Measurements from ENCODE around the gene LRRC3C.

Gene LRRC3C

GRCh38 chr17:39916918-39917317 lies 10.6 kb upstream of the LRRC3C start:
- no peaks in the 10 kb centered on the region for H3F3A ChIP-seq (ENCODE audit: low read depth)
- no peaks in the 10 kb centered on the region for H3K79me2 ChIP-seq (ENCODE audit: insufficient read depth, low read length)
- H3K27me3 ChIP-seq (ENCODE audit: insufficient read depth, low read length, poor library complexity, severe bottlenecking), result no peaks in the 10 kb centered on the region
- H3K4me1 ChIP-seq (ENCODE audit: insufficient read depth, low read length, poor library complexity, severe bottlenecking), result peaks cover 14% of the 10 kb centered on the region
- H2AFZ ChIP-seq (ENCODE audit: low read length), result no peak overlapping the region
- no peak overlapping the region for H3K9ac ChIP-seq (ENCODE audit: low read depth, low read length, poor library complexity, severe bottlenecking)
- peaks cover 2% of the 10 kb centered on the region; the same call in 1 of the 2 replicates for H3K36me3 ChIP-seq (ENCODE audit: insufficient read depth, low read length)
- H3K9me2 ChIP-seq (replicated peaks; ENCODE audit: low read depth, low read length), result no peaks in the 10 kb centered on the region
- H3K4me2 ChIP-seq (ENCODE audit: low read depth, low read length, poor library complexity, severe bottlenecking), result no peak overlapping the region
- H3K9me3 ChIP-seq (ENCODE audit: insufficient read depth, low read depth, low read length), result no peaks in the 10 kb centered on the region
- no peak for TF ChIP-seq CTCF (conservative IDR thresholded peaks at IDR 0.05; ENCODE audit: low read length)
- TF ChIP-seq EZH2phosphoT487 (IDR thresholded peaks at IDR 0.05; ENCODE audit: borderline replicate concordance), result no peak
- no peaks in the 10 kb centered on the region for H4K20me1 ChIP-seq (ENCODE audit: insufficient read depth, low read length, poor library complexity, severe bottlenecking)
- no peak overlapping the region for H3K4me3 ChIP-seq (ENCODE audit: low read length, poor library complexity, severe bottlenecking)

GRCh38 chr17:39919087-39919683 lies 8.3 kb upstream of the LRRC3C start:
- H3K9me3 ChIP-seq (ENCODE audit: insufficient read depth, low read depth, low read length), result no peaks in the 10 kb centered on the region
- no peaks in the 10 kb centered on the region for H3K27me3 ChIP-seq (ENCODE audit: insufficient read depth, low read length, poor library complexity, severe bottlenecking)
- no peak overlapping the region for H3K4me3 ChIP-seq (ENCODE audit: low read length, poor library complexity, severe bottlenecking)
- H4K20me1 ChIP-seq (ENCODE audit: insufficient read depth, low read length, poor library complexity, severe bottlenecking), result no peaks in the 10 kb centered on the region
- peaks cover 19% of the 10 kb centered on the region; the same call in 1 of the 2 replicates for H3K36me3 ChIP-seq (ENCODE audit: insufficient read depth, low read length)
- no peaks in the 10 kb centered on the region for H3K9me2 ChIP-seq (replicated peaks; ENCODE audit: low read depth, low read length)
- H3K4me2 ChIP-seq (ENCODE audit: low read depth, low read length, poor library complexity, severe bottlenecking), result no peak overlapping the region
- no peaks in the 10 kb centered on the region for H3F3A ChIP-seq (ENCODE audit: low read depth)
- H3K9ac ChIP-seq (ENCODE audit: low read depth, low read length, poor library complexity, severe bottlenecking), result no peak overlapping the region
- peaks cover 14% of the 10 kb centered on the region for H3K4me1 ChIP-seq (ENCODE audit: insufficient read depth, low read length, poor library complexity, severe bottlenecking)
- no peak overlapping the region for H2AFZ ChIP-seq (ENCODE audit: low read length)
- peaks cover 12% of the 10 kb centered on the region; the same call in 1 of the 2 replicates for H3K79me2 ChIP-seq (ENCODE audit: insufficient read depth, low read length)
- TF ChIP-seq CTCF (conservative IDR thresholded peaks at IDR 0.05; ENCODE audit: low read length) (no peak), EZH2phosphoT487 (IDR thresholded peaks at IDR 0.05; ENCODE audit: borderline replicate concordance) (no peak)

- peaks cover 26% of the 10 kb centered on the region for H3K4me1 ChIP-seq (ENCODE audit: insufficient read depth, low read length, poor library complexity, severe bottlenecking)
- H3K4me3 ChIP-seq (ENCODE audit: low read length, poor library complexity, severe bottlenecking), result no peak overlapping the region
- no peaks in the 10 kb centered on the region for H3K9me2 ChIP-seq (replicated peaks; ENCODE audit: low read depth, low read length)
- no peaks in the 10 kb centered on the region for H3K9me3 ChIP-seq (ENCODE audit: insufficient read depth, low read depth, low read length)
- no peaks in the 10 kb centered on the region for H3F3A ChIP-seq (ENCODE audit: low read depth)
- H3K4me2 ChIP-seq (ENCODE audit: low read depth, low read length, poor library complexity, severe bottlenecking), result peak overlapping the region; percentile 41
- no peak overlapping the region for H2AFZ ChIP-seq (ENCODE audit: low read length)
- H4K20me1 ChIP-seq (ENCODE audit: insufficient read depth, low read length, poor library complexity, severe bottlenecking), result peaks cover 13% of the 10 kb centered on the region
- TF ChIP-seq EZH2phosphoT487 (IDR thresholded peaks at IDR 0.05; ENCODE audit: borderline replicate concordance) (no peak), CTCF (conservative IDR thresholded peaks at IDR 0.05; ENCODE audit: low read length) (no peak)
- H3K36me3 ChIP-seq (ENCODE audit: insufficient read depth, low read length), result peaks cover 19% of the 10 kb centered on the region; the same call in 1 of the 2 replicates
- no peaks in the 10 kb centered on the region for H3K27me3 ChIP-seq (ENCODE audit: insufficient read depth, low read length, poor library complexity, severe bottlenecking)
- no peak overlapping the region for H3K9ac ChIP-seq (ENCODE audit: low read depth, low read length, poor library complexity, severe bottlenecking)
- H3K79me2 ChIP-seq (ENCODE audit: insufficient read depth, low read length), result peaks cover 25% of the 10 kb centered on the region
Observed at GRCh38 chr17:39920218-39921210, 7.0 kb upstream of the LRRC3C start.

All from Loucy (cell line).